GM19463 (cell line): Measurements from ENCODE around the gene FNDC3A.
"Not testable (repeated sequence)": the region's sequence is repeated elsewhere in the genome, so short reads cannot be mapped to it uniquely, and the experiment has no call there.

Experiments used
- ATAC-seq: cut with Tn5 transposase; IDR thresholded peaks from one replicate; pipeline ENCODE4 v1.9.1; 2021; ENCODE audit warnings: mild to moderate bottlenecking, moderate library complexity; ENCODE audit not compliant: unreplicated experiment

FNDC3A gene

GRCh38 chr13:49082653-49083536, 107.2 kb downstream of the FNDC3A start:
- ATAC-seq, result peak; percentile 81

GRCh38 chr13:49084961-49085360, 109.2 kb downstream of the FNDC3A start:
- no peak for ATAC-seq

DNA sequence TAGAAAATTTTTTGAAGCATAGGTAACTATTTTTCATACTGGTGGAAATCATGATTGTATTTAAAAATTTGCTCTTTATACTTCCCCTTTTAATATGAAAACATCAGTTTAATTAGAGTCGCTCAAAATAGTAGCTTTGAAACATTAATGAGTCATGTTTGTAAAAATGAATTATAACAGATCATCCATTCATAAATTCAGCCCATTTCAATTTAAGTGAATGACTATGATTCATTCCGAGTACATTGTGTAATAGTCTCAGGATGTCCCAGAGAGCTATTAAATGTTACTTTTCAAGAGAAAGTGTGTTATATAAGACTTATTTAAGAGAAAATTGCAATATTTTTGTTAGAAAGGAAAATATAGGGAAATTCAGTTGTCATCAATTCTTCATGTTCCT, 111.0 kb downstream of the FNDC3A start:
- no peak for ATAC-seq

- ATAC-seq, result no peak
These were observed 117.7 kb downstream of the FNDC3A start for GRCh38 chr13:49093376-49093775.

DNA sequence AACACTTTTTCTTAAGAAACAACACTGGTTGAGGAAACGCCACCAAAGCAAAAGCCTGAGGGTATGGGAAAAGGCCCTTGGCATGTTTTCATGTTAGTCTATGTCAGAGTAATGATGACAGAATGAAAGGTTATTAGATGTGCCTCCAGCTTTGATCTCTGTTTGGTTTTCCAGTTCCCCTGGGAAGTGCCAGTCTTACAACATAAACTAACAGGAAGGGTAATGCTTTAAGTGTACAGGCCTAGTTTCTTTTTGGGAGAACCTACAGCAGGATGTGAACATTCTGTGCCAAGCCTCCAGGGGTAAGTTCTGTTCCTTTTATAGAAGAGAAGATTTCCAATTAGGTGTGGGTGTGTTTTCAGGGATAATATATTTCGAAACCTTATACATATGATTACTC, 121.7 kb downstream of the FNDC3A start:
- ATAC-seq, result no peak

DNA sequence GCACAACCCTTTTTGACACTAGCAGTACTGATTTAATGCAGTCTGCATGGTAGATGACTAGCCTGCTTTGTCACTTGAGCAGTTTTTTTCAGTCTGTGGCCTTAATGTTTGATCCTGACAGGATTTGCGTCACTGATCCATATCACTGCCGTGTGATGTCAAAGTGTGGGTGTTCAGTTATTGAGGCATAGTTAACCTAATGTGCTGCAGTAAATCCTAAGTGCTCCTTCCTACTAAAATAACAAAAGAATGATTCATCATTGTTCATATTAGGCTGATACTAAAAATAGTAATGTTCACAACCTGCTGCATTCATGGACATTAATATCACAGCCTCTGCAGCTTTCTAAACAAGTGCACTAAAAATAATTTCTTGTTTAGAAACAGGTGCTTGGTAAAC, 122.5 kb downstream of the FNDC3A start:
- ATAC-seq, result no peak

GRCh38 chr13:49098771-49099512, 123.2 kb downstream of the FNDC3A start:
- ATAC-seq, result no peak

DNA sequence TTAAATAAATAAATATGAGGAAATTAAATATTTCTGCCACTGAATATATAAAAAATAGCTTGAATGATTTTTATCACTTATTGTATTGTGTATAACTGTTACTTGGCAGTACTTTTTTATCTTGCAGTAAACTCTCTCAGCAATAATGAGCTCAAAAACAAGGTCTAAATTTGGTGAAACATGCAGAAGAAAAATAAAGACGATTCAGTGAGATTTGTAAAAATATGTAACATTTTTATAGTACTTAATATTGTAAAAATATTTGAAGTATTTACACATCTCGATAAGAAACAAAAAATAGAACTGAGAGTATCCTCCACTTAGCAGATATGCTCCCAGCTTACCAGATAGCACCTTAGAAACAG, 123.8 kb downstream of the FNDC3A start:
- no peak for ATAC-seq

GRCh38 chr13:49100637-49101570, 125.2 kb downstream of the FNDC3A start:
- no peak for ATAC-seq

DNA sequence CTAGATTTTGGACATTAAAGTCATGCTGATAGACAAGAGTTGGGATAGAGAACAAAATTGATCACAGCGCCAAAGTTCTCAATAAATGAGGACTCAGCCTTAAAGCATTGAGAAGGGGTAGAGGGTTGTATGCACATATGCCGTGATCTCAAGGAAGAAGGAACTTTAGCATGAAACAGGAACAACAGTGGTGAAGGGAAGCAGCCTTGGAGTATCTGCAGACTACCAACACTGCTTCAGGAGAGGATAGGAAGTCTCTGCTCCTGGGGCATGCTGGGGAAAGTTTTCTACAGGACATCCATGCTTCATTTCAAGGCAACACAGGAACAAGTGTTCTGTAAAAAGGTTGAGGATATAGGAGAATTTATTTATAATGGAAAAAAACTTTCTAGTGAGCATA, 132.5 kb downstream of the FNDC3A start:
- ATAC-seq, result no peak

- ATAC-seq, result no peak
These were observed 134.6 kb downstream of the FNDC3A start for GRCh38 chr13:49110122-49110912.

DNA sequence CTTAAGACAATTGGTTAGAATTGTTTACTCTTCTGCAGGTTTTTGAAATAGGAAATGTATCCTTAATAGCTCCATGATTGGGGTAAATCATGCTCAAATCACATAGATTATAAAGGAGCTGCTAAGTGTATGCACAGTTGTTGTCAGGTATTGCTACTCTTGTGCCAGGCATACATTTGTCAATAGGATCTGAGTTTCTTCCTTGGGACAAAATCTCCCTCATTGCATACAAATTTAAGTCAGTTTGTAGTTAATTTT, 135.1 kb downstream of the FNDC3A start:
- no peak for ATAC-seq

DNA sequence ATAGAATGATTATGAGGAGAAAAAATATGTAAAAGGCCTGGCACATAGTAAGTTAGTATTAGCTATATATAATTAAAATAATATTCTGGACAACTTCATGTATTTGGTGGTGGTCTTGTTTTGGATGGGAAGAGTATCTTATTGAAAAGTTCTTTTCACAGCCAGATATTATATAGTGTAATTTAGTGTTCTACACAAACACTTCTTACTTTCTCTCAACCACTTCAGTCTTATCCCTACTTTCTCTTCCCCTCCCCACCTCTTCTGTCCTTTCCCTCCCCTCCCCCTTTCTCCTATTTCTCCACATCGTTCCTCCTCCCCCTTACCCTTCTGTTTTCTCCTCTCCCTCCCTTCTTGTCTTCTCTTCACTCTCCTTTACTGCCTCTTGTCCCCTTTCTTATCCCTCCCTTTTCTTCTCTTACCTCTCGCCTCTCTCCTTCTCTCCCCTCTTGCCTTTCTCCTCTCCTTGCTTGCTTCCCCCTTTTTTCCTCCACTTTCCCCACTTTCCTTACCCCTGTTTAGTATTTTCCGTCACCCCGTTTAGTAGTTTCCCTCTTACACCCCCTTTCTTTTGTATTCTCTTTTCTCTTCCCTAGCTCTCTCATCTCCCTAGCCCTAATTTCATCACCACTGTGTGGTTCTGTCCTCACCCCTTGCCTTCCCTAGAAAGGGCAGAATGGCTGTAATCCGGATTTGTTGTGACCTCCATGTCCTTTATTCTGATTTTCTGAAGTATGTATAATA, 137.2 kb downstream of the FNDC3A start:
- no peak for ATAC-seq

DNA sequence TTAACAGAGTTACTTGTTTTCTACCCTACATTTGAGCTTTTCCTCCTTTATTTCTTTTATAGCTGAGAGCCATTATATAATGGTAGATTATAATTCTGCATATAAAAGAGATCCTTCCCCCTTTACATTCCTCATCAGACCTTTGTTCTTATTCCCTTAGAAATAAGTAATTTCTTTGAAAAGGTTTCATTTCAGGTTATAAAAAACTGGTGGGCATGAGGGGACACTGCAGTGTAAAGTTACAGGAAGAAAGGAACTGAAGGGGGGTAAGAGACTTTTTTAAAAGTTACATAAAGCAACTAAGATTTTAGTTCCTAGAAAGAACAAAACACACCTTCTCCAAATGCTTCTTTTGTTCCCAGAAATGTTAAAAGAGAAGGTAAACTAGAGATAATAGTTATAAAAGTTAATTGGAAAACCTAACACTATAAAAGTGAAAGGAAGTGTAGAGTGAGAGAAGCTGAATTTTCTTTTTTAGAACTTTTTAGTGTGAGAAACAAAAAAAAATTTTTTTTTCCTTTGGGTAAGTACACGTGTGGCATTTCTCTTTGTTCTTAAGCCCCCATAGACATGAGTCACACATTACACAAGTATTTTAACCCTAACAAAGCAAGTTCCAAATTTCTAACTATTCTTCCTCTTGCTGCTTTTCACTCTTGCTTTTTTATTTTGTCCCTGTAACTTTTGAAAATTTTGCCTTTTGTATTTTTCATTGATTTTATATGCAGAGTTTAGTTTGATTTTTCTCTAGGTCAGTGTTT, 138.0 kb downstream of the FNDC3A start:
- ATAC-seq, result no peak

- ATAC-seq, result no peak
These were observed 141.2 kb downstream of the FNDC3A start for GRCh38 chr13:49116873-49117272.

- not testable (repeated sequence) for ATAC-seq
These were observed 142.7 kb downstream of the FNDC3A start for GRCh38 chr13:49118455-49118854.

DNA sequence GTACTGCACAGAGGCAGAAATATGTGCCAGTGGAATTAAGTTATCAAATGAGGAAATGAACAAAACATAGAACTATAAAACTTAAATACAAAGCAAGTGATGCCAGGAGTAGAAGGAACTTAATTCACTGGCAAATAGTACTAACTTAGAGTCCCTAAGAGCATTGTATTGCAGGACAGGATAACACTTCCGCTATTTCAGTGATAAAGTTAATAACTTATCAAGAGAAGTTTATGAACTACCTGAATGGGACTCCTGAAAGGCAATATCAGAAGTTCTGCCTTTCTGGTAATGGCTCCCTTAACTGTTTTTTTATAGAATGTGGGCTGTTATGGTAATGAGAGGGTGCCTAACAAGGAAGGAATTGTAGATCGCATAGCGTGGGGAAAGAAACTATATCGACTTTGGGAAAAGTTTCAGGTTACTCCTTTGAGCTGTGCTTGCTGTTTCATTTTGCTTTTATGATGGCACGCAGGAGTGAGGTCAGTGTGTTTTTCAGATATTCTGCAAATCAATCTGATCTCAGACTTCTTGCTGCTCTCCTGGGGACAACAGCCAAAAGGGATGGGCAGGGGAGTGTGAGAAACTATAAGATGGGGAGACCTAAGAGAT, 149.1 kb downstream of the FNDC3A start:
- ATAC-seq, result no peak

DNA sequence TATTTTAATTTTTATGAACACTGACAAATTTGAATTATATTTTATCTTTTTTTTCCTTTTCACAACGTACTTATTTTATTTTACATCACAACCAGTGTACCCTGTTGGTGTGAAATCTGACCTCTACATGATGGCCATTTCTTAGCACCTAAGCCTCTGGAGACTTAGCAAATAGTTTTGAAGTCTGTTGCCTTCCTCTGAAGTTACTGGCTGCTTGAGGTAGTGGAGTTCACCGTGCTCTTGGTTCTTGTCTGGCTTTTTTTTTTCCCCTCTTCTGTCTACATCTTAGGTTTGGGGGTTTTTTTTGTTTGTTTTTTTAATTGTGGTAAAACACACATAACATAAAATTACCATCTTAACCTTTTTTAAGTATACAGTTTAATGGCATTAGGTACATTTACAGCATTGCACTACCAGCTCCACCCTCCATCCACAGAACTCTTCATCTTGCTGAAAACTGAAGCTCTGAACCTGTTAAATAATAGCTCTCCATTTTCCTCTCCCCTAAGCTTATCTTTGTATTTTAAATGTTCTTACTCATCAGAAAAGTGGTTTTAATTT, 150.3 kb downstream of the FNDC3A start:
- no peak for ATAC-seq
